IMR-90 (cell line): ENCODE data around the gene NTRK3.

ENCODE experiments used
- POLR2A ChIP-seq: IDR thresholded peaks from 2 replicates; pipeline ENCODE4 v1.6.1; 2012; ENCODE audit warnings: mild to moderate bottlenecking, low read depth, low read length
- RFX5 ChIP-seq: IDR thresholded peaks from 2 replicates; pipeline ENCODE4 v1.8.0; 2012; ENCODE audit warnings: low read depth, mild to moderate bottlenecking, low read length, moderate library complexity
- TF ChIP-seq, protein P1 (sequence below): conservative IDR thresholded peaks from 2 replicates; pipeline ENCODE4 v1.5.1; 2012; ENCODE audit warnings: mild to moderate bottlenecking, low read depth, low read length, improper control_type of control experiment

DNA sequence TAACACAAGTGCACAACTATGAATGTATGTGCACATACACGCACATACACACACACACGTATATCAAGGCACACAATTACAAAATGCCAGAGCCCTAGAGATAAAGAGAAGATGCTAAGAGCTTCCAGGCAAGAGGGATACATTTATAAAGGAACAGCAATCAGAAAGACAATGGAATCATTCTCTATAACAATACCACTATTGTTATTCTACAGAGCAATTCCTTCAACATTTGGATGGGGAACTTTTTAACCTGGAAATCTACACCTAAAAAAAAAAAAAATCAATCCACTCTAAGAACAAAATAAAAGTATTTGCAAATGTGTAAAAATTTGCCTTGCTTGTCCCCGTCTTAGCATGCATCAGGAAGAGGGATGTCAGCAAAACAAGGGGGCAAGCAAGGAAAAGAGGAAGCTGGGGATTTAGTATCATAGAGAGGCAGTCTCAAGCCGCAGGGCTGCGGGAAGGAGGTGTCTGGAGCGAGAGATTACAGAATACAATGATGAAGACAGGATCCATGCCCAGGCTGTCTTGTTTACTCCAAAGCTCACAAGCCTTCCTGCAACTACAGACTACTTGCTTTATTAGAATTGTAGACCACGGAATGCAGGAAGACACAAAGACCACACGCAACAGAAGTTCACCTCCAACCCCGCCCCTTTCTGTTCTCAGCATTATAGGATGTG lies 220.2 kb downstream of the NTRK3 start:
- TF ChIP-seq, protein P1, sequence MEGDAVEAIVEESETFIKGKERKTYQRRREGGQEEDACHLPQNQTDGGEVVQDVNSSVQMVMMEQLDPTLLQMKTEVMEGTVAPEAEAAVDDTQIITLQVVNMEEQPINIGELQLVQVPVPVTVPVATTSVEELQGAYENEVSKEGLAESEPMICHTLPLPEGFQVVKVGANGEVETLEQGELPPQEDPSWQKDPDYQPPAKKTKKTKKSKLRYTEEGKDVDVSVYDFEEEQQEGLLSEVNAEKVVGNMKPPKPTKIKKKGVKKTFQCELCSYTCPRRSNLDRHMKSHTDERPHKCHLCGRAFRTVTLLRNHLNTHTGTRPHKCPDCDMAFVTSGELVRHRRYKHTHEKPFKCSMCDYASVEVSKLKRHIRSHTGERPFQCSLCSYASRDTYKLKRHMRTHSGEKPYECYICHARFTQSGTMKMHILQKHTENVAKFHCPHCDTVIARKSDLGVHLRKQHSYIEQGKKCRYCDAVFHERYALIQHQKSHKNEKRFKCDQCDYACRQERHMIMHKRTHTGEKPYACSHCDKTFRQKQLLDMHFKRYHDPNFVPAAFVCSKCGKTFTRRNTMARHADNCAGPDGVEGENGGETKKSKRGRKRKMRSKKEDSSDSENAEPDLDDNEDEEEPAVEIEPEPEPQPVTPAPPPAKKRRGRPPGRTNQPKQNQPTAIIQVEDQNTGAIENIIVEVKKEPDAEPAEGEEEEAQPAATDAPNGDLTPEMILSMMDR = no peak
- TF ChIP-seq POLR2A (no peak), RFX5 (no peak)
